B cell (primary cell): Measurements from ENCODE around the gene FMO4. TPM values are rescaled to one million over a fixed set of nuclear protein-coding genes. Genes with fewer than 3 reads are reported as not detected.

Source experiments
- ATAC-seq: fragments of 200-7000 bp; cut with Tn5 transposase; one replicate; pipeline ENCODE4 v1.10.0; 2021; ENCODE audit warnings: low read depth, mild to moderate bottlenecking, moderate number of reproducible peaks, moderate library complexity
- CTCF ChIA-PET: fragments of 350-600 bp; sonication (Branson Sonifier 250); formaldehyde crosslinking; loops from one replicate; lab custom pipeline; 2021; ENCODE audit warnings: antibody characterized with exemption, inconsistent platforms; lab: Charles Lee
- POLR2A ChIA-PET: fragments of 350-600 bp; sonication (Branson Sonifier 250); formaldehyde crosslinking; loops from one replicate; lab custom pipeline; 2021; ENCODE audit warnings: antibody characterized with exemption; lab: Charles Lee
- DNase-seq: peaks from one replicate; pipeline ENCODE4 v3.0.0; 2013
- H2AFZ ChIP-seq: 2 replicates; pipeline ENCODE4 v1.6.1; 2012; ENCODE audit warnings: mild to moderate bottlenecking, low read depth, low read length; ENCODE audit not compliant: insufficient read depth, poor library complexity, severe bottlenecking
- H3K27ac ChIP-seq, 2 donors: 1 replicate in 1 of 2; 2 replicates in 1 of 2; pipeline ENCODE4 v1.5.1; 2012 to 2013; ENCODE audit warnings: low read length in 2 of 2, mild to moderate bottlenecking in 2 of 2, moderate library complexity in 1 of 2
- H3K27me3 ChIP-seq, 4 experiments: fragments of 200-600 bp in 1 of 4; sonication (generic) in 1 of 4; replicated peaks in 1 of 4; 1 replicate in 2 of 4; 2 replicates in 2 of 4; pipeline versions ENCODE4 v1.6.1 to v1.7.0; 2013 to 2016; ENCODE audit warnings: low read length in 3 of 4, mild to moderate bottlenecking in 2 of 4, mixed read lengths in 1 of 4, moderate library complexity in 1 of 4; ENCODE audit not compliant: insufficient read depth in 4 of 4, control insufficient read depth in 3 of 4; ENCODE audit errors: control extremely low read depth in 1 of 4
- H3K36me3 ChIP-seq, 2 experiments: replicated peaks in 1 of 2; 1 replicate in 1 of 2; 2 replicates in 1 of 2; pipeline versions ENCODE4 v1.6.1 to v1.7.1; 2013; ENCODE audit warnings: low read length in 1 of 2; ENCODE audit not compliant: insufficient read depth in 2 of 2, control insufficient read depth in 1 of 2; ENCODE audit errors: control extremely low read depth in 1 of 2, extremely low read depth in 1 of 2
- H3K4me1 ChIP-seq, 2 donors: fragments of 200-600 bp in 1 of 2; sonication (generic) in 1 of 2; 1 replicate in 1 of 2; 2 replicates in 1 of 2; pipeline versions ENCODE4 v1.5.1 to v1.6.1; 2013 to 2017; ENCODE audit warnings: low read length in 2 of 2; ENCODE audit not compliant: control insufficient read depth in 2 of 2, insufficient read depth in 2 of 2
- H3K4me2 ChIP-seq: replicated peaks from 2 replicates; pipeline ENCODE3; 2012; ENCODE audit warnings: mild to moderate bottlenecking, low read depth, low read length; ENCODE audit not compliant: poor library complexity, severe bottlenecking
- H3K4me3 ChIP-seq, 5 experiments: fragments of 200-600 bp in 1 of 5; sonication (generic) in 1 of 5; 1 replicate in 3 of 5; 2 replicates in 2 of 5; pipeline versions ENCODE4 v1.5.1 to v1.7.0; 2011 to 2016; ENCODE audit warnings: low read length in 4 of 5, mild to moderate bottlenecking in 4 of 5, low read depth in 2 of 5, control low read depth in 1 of 5, moderate library complexity in 1 of 5; ENCODE audit not compliant: insufficient read depth in 1 of 5; ENCODE audit errors: control extremely low read depth in 1 of 5, extremely low read depth in 1 of 5
- H3K79me2 ChIP-seq: fragments of 200-600 bp; sonication (generic); one replicate; pipeline ENCODE4 v1.6.0; 2016; ENCODE audit warnings: low read length; ENCODE audit not compliant: control insufficient read depth, insufficient read depth
- H3K9ac ChIP-seq: fragments of 200-600 bp; sonication (generic); 2 replicates; pipeline ENCODE4 v1.6.1; 2017; ENCODE audit warnings: mild to moderate bottlenecking, low read length, moderate library complexity
- H3K9me3 ChIP-seq, 3 donors: one replicate each; pipeline versions ENCODE4 v1.6.1 to v1.7.1; 2013; ENCODE audit warnings: low read length in 2 of 3; ENCODE audit not compliant: control insufficient read depth in 2 of 3, insufficient read depth in 1 of 3; ENCODE audit errors: control extremely low read depth in 1 of 3
- H4K20me1 ChIP-seq: 2 replicates; pipeline ENCODE4 v1.6.0; 2012; ENCODE audit warnings: mild to moderate bottlenecking, low read length; ENCODE audit not compliant: insufficient read depth, control insufficient read depth, poor library complexity, severe bottlenecking
- H3K27ac Mint-ChIP-seq: one replicate; pipeline ENCODE4 v1.8.0; 2021; ENCODE audit warnings: mixed read lengths
- H3K27me3 Mint-ChIP-seq: one replicate; pipeline ENCODE4 v1.8.0; 2021; ENCODE audit warnings: mixed read lengths
- H3K4me1 Mint-ChIP-seq: one replicate; pipeline ENCODE4 v1.8.0; 2021; ENCODE audit warnings: mixed read lengths
- H3K4me3 Mint-ChIP-seq: one replicate; pipeline ENCODE4 v1.8.0; 2021; ENCODE audit warnings: mixed read lengths
- H3K9me3 Mint-ChIP-seq: one replicate; pipeline ENCODE4 v1.8.0; 2022; ENCODE audit warnings: mixed read lengths; ENCODE audit not compliant: insufficient read depth
- CTCF ChIP-seq: fragments of 200-600 bp; IDR thresholded peaks from one replicate; pipeline ENCODE4 v1.8.0; 2022; ENCODE audit warnings: antibody characterized with exemption, mild to moderate bottlenecking
- EZH2 ChIP-seq: IDR thresholded peaks from 2 replicates; pipeline ENCODE4 v1.6.1; 2012; ENCODE audit warnings: borderline replicate concordance, low read depth, mild to moderate bottlenecking, moderate library complexity, low read length; ENCODE audit not compliant: insufficient read depth, poor library complexity, severe bottlenecking
- WGBS: methylation state at CpG from one replicate; pipeline ENCODE4 v1.1.5; 2013; ENCODE audit warnings: missing lambda C conversion rate; ENCODE audit not compliant: insufficient coverage; 5-methylcytosine and 5-hydroxymethylcytosine counted together
- intact Hi-C: fragments of 100-400 bp; cut with micrococcal nuclease; formaldehyde crosslinking; loops from one replicate; pipeline ENCODE4 v1.10.0; 2022
- polyA plus RNA-seq: library from polyadenylated mRNA; depleted of rRNA; stranded (reverse); fragments of >200 nt; gene quantifications from 2 replicates; pipeline ENCODE4 v1.2.3, GENCODE V29; 2012
- total RNA-seq, 2 donors: library from RNA; stranded (reverse); fragments of 120-200 nt in 1 of 2; gene quantifications; 1 replicate in 1 of 2; 2 replicates in 1 of 2; pipeline versions ENCODE4 v1.2.3 to v1.2.4, GENCODE V29; 2013 to 2022

The FMO4 gene
- total and polyA plus RNA-seq, 2 donors (not counting 1 experiment from before 2014, with no cell fraction given), result 2.5 to 3.0 TPM

- peak overlapping the region; percentile 32 for H2AFZ ChIP-seq
- H3K4me1 ChIP-seq, result peaks cover 0 to 6% of the 10 kb centered on the region in 2 donors
- ATAC-seq, result no peak
- no peaks in the 10 kb centered on the region for H3K79me2 ChIP-seq
- H3K4me1 Mint-ChIP-seq, result peaks cover 15% of the 10 kb centered on the region
- no peak overlapping the region for H3K9ac ChIP-seq
- no peaks in the 10 kb centered on the region for H3K9me3 ChIP-seq
- DNase-seq, result no peak
- no peaks in the 10 kb centered on the region for H3K27me3 ChIP-seq
- intact Hi-C loops, result no loop called here
- TF ChIP-seq EZH2, result no peak
- TF ChIP-seq CTCF, result no peak
- POLR2A ChIA-PET, result no interaction called here
- H3K9me3 Mint-ChIP-seq, result no peaks in the 10 kb centered on the region
- 43% methylated on average over 3 of the region's 4 CpGs for WGBS
- no peak overlapping the region for H3K4me3 Mint-ChIP-seq
- H3K4me2 ChIP-seq, result no peak overlapping the region
- H3K4me3 ChIP-seq, result no peak overlapping the region
- H3K27ac ChIP-seq, result no peak overlapping the region
- no peak overlapping the region for H3K27ac Mint-ChIP-seq
- no peaks in the 10 kb centered on the region for H3K36me3 ChIP-seq
- H3K27me3 Mint-ChIP-seq, result peaks cover 2% of the 10 kb centered on the region
- no peaks in the 10 kb centered on the region for H4K20me1 ChIP-seq
- CTCF ChIA-PET, result interaction anchor here (0.8 to 0.9 kb wide), 2 partner anchors 28 to 40 kb away, joined by 3 to 4 read pairs; partner anchors contain the start of gene FMO4
Measured at GRCh38 chr1:171286032-171286705, 27.8 kb upstream of the FMO4 start.

DNA sequence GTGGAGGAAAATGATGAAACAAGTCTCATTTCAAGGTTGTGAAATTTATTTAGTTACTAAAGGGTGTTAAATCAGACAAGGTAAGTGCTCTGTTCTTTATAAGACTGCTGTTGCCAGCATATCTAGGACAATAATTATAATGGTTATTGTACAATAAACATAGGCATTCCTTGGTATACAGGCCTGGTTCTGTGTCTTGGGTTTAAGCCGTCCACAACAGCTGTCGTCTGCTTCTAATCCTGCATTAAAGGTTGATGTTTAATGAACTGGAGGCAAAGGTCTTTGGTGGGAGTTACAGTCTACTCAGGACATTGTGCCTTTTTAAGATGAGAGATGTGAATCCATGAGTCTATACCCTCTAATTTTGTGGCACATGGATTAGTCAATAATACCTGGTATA is 23.4 kb upstream of the FMO4 start:
- DNase-seq, result no peak
- TF ChIP-seq EZH2 (no peak), CTCF (no peak)

More for the DNA sequence above, 23.4 kb upstream of the FMO4 start:
- CTCF ChIA-PET, result no interaction called here
- Mint-ChIP-seq H3K27ac (no peak overlapping the region), H3K4me3 (no peak overlapping the region), H3K9me3 (no peaks in the 10 kb centered on the region), H3K4me1 (peaks cover 6% of the 10 kb centered on the region), H3K27me3 (peaks cover 8% of the 10 kb centered on the region)
- POLR2A ChIA-PET, result no interaction called here
- 93% methylated on average over 2 of the region's 2 CpGs for WGBS
- intact Hi-C loops, result no loop called here
- Histone ChIP-seq H3K4me3 (no peak overlapping the region), H3K9me3 (no peaks in the 10 kb centered on the region), H3K4me1 (peaks cover 0 to 6% of the 10 kb centered on the region in 2 donors), H4K20me1 (no peaks in the 10 kb centered on the region), H3K9ac (no peak overlapping the region), H3K79me2 (no peaks in the 10 kb centered on the region), H2AFZ (no peak overlapping the region), H3K27ac (no peak overlapping the region), H3K4me2 (no peak overlapping the region), H3K27me3 (no peaks in the 10 kb centered on the region), H3K36me3 (no peaks in the 10 kb centered on the region)
- no peak for ATAC-seq
